NCI-H1930 (cell line): ENCODE results near the gene ST3GAL5.
"Not testable (repeated sequence)": the region's sequence is repeated elsewhere in the genome, so short reads cannot be mapped to it uniquely, and the experiment has no call there.

Experiments
- DNase-seq, 2 experiments: peaks; one replicate each; lab custom pipeline; 2025; lab: John Stamatoyannopoulos, UW

The ST3GAL5 gene

DNA sequence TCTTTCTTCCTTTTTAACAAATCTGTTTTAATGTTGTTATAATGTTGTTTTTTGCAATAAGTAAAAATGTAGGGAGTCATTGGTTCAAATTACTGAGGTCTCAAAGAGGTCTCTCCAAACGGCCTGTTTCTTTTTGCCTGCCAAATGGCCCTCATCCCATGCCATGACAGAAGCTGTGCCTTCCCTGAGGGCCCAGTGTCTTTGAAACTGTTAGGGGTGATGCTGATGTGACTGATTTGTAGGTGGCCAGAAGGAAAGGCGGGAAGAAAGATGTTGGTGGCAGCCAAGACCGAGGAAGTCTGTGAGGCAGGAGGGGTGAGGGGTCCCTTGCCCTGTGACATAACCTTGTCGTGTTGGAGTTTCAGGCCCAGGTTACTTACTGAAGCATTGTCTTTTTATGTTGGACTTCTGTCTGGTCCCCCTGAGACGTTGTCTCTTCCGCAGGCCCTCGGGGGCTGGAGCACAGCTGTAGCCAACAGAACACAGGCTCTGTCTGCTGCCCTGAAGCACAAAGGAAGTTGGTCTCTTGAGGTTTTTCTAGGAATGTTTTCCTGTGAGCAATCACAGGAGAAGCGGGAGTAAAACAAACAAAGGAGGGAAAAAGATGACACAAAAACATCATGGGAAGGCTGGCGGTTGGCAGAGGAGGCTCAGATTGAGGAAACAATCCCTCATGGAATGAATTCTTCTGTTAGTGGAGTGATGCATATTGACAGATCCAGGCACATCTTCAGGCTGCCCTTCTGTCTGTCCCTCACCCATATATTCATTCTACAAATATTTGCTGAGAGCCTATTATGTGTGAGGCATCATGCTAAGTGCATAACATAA is 4.9 kb upstream of the ST3GAL5 start:
- DNase-seq, result no peak

DNA sequence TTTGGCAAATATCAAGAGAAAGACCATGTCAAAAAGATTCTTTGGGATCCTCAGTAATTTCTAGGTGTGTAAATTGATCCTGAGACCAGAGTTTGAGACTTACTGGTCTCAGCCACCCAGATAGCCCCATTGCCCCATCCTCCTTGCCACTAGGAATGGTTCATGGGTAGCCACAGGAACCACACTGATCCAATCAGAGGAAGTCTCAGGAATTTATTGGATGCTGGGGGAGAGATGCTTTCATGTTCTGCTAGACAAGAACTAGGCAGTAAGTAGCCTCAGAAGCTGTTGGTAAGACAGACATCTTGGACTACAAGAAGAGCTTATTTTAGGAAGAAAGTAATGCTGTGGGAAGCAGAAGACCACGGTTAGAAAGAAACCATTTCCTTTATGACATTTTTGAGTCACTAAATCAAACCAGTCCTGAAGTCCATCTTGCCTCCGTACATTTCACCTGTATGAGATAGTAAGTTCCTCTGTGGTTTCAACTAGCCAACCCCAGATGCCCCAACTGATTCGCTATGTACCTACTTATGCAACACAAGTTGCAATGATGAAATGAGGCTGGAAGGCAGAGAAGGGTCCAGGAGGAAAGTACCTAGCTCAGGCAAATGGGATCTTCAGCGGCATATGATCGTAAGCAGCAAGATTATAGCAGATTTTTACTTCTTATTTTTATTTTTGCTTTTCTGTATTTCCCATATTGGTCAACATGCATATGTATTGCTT is 3.6 kb upstream of the ST3GAL5 start:
- no peak for DNase-seq

DNA sequence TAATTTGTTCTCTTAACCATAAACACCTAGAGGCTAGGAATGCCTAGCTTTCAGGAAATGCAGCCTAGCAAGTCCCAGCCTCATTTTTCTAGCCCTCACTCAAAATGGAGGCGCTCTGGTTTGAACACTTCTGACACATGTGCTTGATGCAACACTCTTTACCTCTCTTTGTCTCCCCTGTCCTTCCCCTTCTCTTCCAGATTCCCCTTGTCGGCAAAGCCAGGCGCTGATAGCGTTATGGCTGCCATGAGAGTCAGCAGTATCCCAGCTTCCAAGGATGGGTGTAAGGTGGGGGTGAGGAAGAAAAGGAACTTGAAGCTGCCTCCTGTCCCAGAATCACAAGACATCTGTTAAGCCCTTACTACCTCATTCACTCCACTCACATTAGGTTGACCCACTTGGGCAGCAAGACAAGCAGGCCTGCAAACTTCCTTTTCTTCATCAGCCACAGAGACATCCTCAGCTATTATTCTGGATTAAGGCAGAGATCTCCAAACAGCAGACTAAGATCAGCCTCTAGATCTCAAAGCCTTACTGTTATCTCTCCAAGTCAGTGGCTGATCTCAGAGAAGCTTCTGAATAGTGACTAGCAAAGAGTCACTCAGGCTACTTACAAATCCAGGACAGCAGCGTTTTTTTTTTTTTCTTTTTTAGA is 1.9 kb upstream of the ST3GAL5 start:
- DNase-seq, result no peak

GRCh38 chr2:85889627-85890281 is 964 bp upstream of the ST3GAL5 start:
- DNase-seq, result no peak

DNA sequence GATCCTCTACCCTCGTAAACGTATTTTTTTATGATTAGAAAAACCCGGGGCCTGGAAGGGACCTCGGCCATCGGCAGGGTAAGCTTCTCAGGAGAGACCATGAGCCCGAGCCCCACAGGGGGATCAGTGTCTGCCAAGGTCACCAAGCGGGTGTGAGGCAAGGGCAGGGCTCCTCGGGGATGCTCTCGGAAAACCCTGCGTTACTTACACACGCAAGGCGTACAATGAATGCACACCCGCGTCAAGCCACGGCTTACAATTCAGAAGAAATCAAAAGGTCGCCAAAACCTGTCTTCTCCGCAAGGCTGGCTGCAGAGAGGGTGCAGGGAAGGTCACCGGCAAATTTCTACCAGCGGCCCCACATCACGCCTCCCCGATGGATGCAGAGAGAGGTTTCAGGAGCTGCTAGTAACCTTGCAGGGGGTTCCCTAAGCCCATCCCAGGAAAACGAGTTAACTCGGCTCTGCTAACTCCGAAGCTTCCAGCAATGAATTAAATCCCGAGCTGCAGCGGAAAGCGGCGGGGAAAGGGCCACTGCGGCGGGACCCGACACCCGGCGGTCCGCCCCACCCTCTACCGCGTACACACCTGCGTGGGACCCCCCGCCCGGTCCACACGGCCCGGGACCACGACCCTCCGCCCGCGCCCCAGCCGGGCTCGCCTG is 638 bp downstream of the ST3GAL5 start:
- DNase-seq, result no peak

DNA sequence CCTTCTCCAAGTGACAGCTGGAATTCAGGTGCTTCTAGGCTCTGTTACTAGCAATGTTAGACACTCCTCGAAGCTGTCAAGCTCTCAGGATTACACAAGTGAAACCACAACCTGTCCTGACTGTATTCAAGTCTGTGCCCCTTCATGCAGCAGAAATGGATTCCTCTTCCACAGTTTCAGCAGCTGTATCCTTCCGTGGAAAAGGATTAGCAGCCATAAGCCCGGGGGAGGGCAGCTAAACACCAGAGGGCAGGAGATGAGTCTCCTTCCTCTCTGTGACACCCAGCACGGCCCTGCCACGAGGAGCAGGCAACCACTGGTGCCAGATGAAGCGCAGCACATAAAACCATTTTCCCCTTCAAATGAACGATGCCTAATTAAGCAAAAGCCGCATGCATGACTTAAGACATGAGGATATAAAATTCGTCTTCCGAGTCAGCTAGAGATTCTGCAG is 1.2 kb downstream of the ST3GAL5 start:
- no peak for DNase-seq

- DNase-seq, result no peak
Measured at GRCh38 chr2:85886590-85886989, 2.2 kb downstream of the ST3GAL5 start.

GRCh38 chr2:85886141-85886540 is 2.6 kb downstream of the ST3GAL5 start:
- DNase-seq, result no peak

DNA sequence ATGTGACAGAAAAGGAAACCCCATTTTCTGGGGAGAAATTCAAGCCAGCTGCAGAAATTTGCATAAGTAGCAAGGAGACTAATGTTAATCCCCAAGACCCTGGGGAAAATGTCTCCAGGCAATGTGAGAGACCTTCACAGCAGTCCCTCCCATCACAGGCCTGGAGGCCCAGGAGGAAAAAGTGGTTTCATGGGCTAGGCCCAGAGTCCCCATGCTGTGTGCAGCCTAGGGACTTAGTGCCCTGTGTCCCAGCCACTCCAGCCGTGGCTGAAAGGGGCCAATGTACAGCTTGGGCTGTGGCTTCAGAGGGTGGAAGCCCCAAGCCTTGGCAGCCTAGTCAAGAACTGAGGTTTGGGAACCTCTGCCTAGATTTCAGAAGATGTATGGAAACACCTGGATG is 7.0 kb downstream of the ST3GAL5 start:
- not testable (repeated sequence) for DNase-seq

DNA sequence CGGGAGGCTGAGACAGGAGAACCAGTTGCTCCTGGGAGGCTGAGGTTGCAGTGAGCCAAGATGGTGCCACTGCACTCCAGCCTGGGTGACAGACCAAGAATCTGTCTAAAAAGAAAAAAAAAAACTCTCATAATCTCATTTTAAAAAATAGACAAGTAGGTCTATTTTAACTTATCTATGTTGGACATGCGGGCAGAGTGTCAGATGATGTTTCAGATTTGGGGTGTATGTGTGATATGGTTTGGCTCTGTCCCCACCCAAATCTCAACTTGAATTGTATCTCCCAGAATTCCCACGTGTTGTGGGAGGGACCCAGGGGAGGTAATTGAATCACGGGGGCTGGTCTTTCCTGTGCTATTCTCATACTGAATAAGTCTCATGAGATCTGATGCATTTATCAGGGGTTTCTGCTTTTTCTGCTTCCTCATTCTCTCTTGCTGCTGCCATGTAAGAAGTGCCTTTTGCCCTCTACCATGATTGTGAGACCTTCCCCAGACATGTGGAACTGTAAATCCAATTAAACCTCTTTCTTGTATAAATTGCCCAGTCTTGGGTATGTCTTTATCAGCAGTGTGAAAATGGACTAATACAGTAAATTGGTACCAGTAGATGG is 8.0 kb downstream of the ST3GAL5 start:
- DNase-seq, result not testable (repeated sequence)

GRCh38 chr2:85878719-85879370 is 9.9 kb downstream of the ST3GAL5 start:
- DNase-seq, result no peak

GRCh38 chr2:85875350-85876050 is 13.3 kb downstream of the ST3GAL5 start:
- DNase-seq, result no peak

- DNase-seq, result no peak
Measured at GRCh38 chr2:85873679-85874078, 15.1 kb downstream of the ST3GAL5 start.

DNA sequence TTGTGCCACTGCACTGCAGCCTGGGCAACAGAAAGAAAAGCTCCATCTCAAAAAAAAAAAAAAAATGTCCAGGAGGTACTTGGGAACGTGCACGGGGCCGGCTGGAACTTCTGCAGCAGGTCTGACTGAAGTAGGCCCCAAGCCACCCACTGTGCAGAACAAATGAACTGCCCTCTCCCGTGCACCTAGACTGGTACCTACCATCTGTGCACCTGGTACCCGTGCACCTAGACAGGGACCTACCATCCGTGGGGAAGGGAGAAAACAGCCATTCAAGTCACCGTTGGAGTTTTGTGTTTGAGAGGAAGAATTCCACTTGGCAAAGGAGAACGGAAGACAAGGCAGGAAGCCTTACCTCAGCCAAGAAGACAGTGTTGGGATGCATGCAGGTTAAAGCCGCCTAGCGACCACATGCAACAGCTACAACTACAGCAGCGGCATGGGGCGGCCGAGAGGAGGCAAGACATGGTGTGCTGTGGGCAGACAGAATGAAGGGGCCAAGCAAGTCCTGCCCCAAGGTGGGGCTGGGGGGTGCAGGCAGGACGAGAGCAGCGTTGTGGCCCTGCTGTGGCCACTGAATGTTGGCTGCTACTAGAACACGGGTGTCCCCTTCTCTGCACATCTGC is 16.1 kb downstream of the ST3GAL5 start:
- no peak for DNase-seq

- DNase-seq, result no peak
Measured at GRCh38 chr2:85871494-85872164, 17.2 kb downstream of the ST3GAL5 start.

- DNase-seq, result no peak
Measured at GRCh38 chr2:85868822-85869221, 20.0 kb downstream of the ST3GAL5 start.

- no peak for DNase-seq
Measured at GRCh38 chr2:85867556-85868292, 21.1 kb downstream of the ST3GAL5 start.

- DNase-seq, result no peak
Measured at GRCh38 chr2:85867121-85867520, 21.7 kb downstream of the ST3GAL5 start.
